H1 (cell line): ENCODE data around the gene NFIA. TPM values are rescaled to one million over a fixed set of nuclear protein-coding genes. Genes with fewer than 3 reads are reported as not detected.

Experiments used
- BACH1 ChIP-seq: IDR thresholded peaks from 2 replicates; pipeline ENCODE4 v1.6.1; 2012; ENCODE audit warnings: low read length, improper control_type of control experiment
- CHD2 ChIP-seq: IDR thresholded peaks from 2 replicates; pipeline ENCODE4 v1.6.1; 2012; ENCODE audit warnings: low read length, improper control_type of control experiment
- CTBP2 ChIP-seq: IDR thresholded peaks from 2 replicates; pipeline ENCODE4 v1.7.0; 2011; ENCODE audit warnings: borderline replicate concordance, mild to moderate bottlenecking, moderate library complexity, mixed read lengths, low read length; ENCODE audit not compliant: insufficient read depth, insufficient read length
- NRF1 ChIP-seq: IDR thresholded peaks from 2 replicates; pipeline ENCODE4 v1.6.1; 2011; ENCODE audit warnings: mild to moderate bottlenecking, low read depth, low read length, improper control_type of control experiment
- SIX5 ChIP-seq: IDR thresholded peaks from 2 replicates; pipeline ENCODE4 v1.6.1; 2011; ENCODE audit warnings: mild to moderate bottlenecking, low read depth, low read length
- SP4 ChIP-seq: IDR thresholded peaks from 2 replicates; pipeline ENCODE4 v1.6.1; 2012; ENCODE audit warnings: low read length, inconsistent platforms
- SUZ12 ChIP-seq: fragments of 200-600 bp; sonication (generic); IDR thresholded peaks from 2 replicates; pipeline ENCODE4 v1.6.1; 2012; ENCODE audit warnings: mild to moderate bottlenecking, inconsistent platforms, low read length, moderate library complexity, mixed read lengths
- polyA plus RNA-seq, 7 experiments: library from polyadenylated mRNA; depleted of rRNA in 3 of 7; stranded (reverse) in 5 of 7; unstranded in 2 of 7; fragments of >200 nt in 5 of 7; fragments of 200-250 nt in 2 of 7; gene quantifications; 1 replicate in 5 of 7; 2 replicates in 1 of 7; 4 replicates in 1 of 7; pipeline versions ENCODE4 v1.2.1 to v1.2.3, GENCODE V29; 2011 to 2013; ENCODE audit warnings: missing spikeins in 2 of 7, mixed read lengths in 2 of 7
- total RNA-seq: library from RNA; stranded (reverse); fragmentation: NEBNext Ultra II Directional; extraction: Animal tissue kit (Norgen Biotek cat#: 25700); gene quantifications from 2 replicates; pipeline ENCODE4 v1.2.1, GENCODE V29; 2021
- TF ChIP-seq, protein P1 (sequence below): fragments of 300-600 bp; sonication (generic); IDR thresholded peaks from 2 replicates; pipeline ENCODE4 v1.7.1; 2012; ENCODE audit warnings: low read length, moderate library complexity, mild to moderate bottlenecking, inconsistent platforms; ENCODE audit not compliant: insufficient replicate concordance
- TF ChIP-seq, protein P2 (sequence below): IDR thresholded peaks from 2 replicates; pipeline ENCODE4 v1.6.1; 2012; ENCODE audit warnings: low read length, inconsistent platforms

NFIA gene
- total and polyA plus RNA-seq, 2 of the 8 experiments (the other 6 are each of a cell fraction or from before 2014, with no cell fraction given), result 1.8 to 2.3 TPM

DNA sequence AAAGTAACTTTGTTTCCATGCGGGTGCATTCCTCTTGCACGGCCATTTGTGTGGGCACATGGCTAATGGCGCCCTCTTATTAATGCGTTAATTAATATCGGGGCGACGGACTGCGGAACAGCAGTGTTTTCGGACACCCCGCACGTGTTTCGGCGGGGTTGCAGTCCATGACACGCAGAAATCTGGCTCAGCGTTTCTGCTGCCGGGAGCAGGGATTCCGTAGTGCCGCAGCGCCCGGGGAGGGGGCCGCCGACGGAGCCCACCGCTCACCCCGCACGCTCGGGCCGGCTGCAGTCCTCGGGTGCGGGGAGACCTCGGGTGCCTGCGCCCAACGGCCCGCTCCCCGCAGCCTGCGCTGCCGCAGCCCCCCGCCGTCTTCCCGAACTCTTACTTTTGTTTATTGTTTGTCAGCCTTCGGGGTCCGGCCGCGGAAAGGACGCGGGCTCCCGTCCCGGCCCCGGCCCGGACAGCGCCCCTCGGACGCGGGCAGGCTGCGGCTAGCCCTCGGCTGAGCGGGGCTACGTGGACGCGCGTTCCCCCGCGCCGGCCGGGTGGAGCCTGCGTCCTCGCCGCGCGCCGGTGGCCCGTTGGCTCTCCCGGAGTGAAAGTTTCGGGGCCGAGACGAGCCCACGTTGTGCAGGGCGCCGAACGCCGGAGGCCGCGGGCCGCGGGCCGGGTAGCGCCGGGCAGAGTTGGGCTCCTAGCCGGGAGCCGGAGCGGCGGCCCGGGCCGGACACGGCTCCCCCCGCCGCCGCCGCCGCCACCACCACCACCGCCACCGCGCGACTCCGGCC is 849 bp downstream of the NFIA start (continued):
- TF ChIP-seq, protein P1, sequence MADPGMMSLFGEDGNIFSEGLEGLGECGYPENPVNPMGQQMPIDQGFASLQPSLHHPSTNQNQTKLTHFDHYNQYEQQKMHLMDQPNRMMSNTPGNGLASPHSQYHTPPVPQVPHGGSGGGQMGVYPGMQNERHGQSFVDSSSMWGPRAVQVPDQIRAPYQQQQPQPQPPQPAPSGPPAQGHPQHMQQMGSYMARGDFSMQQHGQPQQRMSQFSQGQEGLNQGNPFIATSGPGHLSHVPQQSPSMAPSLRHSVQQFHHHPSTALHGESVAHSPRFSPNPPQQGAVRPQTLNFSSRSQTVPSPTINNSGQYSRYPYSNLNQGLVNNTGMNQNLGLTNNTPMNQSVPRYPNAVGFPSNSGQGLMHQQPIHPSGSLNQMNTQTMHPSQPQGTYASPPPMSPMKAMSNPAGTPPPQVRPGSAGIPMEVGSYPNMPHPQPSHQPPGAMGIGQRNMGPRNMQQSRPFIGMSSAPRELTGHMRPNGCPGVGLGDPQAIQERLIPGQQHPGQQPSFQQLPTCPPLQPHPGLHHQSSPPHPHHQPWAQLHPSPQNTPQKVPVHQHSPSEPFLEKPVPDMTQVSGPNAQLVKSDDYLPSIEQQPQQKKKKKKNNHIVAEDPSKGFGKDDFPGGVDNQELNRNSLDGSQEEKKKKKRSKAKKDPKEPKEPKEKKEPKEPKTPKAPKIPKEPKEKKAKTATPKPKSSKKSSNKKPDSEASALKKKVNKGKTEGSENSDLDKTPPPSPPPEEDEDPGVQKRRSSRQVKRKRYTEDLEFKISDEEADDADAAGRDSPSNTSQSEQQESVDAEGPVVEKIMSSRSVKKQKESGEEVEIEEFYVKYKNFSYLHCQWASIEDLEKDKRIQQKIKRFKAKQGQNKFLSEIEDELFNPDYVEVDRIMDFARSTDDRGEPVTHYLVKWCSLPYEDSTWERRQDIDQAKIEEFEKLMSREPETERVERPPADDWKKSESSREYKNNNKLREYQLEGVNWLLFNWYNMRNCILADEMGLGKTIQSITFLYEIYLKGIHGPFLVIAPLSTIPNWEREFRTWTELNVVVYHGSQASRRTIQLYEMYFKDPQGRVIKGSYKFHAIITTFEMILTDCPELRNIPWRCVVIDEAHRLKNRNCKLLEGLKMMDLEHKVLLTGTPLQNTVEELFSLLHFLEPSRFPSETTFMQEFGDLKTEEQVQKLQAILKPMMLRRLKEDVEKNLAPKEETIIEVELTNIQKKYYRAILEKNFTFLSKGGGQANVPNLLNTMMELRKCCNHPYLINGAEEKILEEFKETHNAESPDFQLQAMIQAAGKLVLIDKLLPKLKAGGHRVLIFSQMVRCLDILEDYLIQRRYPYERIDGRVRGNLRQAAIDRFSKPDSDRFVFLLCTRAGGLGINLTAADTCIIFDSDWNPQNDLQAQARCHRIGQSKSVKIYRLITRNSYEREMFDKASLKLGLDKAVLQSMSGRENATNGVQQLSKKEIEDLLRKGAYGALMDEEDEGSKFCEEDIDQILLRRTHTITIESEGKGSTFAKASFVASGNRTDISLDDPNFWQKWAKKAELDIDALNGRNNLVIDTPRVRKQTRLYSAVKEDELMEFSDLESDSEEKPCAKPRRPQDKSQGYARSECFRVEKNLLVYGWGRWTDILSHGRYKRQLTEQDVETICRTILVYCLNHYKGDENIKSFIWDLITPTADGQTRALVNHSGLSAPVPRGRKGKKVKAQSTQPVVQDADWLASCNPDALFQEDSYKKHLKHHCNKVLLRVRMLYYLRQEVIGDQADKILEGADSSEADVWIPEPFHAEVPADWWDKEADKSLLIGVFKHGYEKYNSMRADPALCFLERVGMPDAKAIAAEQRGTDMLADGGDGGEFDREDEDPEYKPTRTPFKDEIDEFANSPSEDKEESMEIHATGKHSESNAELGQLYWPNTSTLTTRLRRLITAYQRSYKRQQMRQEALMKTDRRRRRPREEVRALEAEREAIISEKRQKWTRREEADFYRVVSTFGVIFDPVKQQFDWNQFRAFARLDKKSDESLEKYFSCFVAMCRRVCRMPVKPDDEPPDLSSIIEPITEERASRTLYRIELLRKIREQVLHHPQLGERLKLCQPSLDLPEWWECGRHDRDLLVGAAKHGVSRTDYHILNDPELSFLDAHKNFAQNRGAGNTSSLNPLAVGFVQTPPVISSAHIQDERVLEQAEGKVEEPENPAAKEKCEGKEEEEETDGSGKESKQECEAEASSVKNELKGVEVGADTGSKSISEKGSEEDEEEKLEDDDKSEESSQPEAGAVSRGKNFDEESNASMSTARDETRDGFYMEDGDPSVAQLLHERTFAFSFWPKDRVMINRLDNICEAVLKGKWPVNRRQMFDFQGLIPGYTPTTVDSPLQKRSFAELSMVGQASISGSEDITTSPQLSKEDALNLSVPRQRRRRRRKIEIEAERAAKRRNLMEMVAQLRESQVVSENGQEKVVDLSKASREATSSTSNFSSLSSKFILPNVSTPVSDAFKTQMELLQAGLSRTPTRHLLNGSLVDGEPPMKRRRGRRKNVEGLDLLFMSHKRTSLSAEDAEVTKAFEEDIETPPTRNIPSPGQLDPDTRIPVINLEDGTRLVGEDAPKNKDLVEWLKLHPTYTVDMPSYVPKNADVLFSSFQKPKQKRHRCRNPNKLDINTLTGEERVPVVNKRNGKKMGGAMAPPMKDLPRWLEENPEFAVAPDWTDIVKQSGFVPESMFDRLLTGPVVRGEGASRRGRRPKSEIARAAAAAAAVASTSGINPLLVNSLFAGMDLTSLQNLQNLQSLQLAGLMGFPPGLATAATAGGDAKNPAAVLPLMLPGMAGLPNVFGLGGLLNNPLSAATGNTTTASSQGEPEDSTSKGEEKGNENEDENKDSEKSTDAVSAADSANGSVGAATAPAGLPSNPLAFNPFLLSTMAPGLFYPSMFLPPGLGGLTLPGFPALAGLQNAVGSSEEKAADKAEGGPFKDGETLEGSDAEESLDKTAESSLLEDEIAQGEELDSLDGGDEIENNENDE, result no peak
- TF ChIP-seq, protein P2, sequence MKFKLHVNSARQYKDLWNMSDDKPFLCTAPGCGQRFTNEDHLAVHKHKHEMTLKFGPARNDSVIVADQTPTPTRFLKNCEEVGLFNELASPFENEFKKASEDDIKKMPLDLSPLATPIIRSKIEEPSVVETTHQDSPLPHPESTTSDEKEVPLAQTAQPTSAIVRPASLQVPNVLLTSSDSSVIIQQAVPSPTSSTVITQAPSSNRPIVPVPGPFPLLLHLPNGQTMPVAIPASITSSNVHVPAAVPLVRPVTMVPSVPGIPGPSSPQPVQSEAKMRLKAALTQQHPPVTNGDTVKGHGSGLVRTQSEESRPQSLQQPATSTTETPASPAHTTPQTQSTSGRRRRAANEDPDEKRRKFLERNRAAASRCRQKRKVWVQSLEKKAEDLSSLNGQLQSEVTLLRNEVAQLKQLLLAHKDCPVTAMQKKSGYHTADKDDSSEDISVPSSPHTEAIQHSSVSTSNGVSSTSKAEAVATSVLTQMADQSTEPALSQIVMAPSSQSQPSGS, result no peak
- TF ChIP-seq NRF1 (no peak), SP4 (no peak), SIX5 (no peak), CTBP2 (no peak), CHD2 (no peak), BACH1 (0 out of 2 replicates have a peak, but pooled peaks have one; percentile 1), SUZ12 (peak; percentile 77)
